Measurements from ENCODE around the gene CCDC33.

Gene CCDC33

DNA sequence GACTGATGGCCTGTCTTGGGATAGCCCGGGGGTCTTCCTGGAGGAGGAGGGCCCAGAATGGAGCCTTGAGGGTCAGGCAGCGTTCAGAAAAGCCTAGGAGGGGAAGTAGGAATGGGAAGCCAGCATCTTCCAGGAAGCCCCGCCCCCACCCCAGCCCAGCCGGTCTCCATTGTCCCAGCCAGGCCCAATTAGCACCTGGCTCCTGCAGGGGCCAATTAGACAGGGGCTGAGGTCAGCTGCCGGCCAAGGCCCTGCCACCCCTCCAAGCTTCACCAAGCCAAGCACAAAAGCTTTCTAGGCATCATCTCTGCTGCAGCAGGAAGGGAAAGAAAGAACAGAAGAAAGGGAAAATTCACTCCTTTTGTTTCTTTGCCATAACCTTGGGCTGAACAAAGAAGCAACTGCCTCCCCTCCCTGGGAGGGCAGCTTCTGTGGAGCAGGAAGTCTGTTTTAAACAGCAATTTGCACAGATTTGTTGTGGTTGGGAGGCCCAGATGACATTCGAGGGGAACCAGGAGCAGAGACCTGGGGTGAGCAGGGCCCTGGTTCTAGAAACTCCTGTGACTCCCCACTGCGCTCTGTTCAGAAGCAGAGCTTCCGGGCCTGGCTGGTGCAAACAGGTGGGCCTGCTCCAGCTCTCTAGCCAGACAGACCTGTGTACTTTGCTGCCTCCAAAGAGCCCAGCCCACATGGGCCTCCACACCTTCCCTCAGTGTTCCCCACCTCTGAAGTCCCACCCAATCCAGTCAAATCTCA, 83.6 kb downstream of the CCDC33 start:
- H3K27ac Mint-ChIP-seq (ENCODE audit: low read depth): no peak overlapping the region
- peaks cover 1% of the 10 kb centered on the region for H3K36me3 Mint-ChIP-seq (ENCODE audit: insufficient read depth)
- H3K4me1 Mint-ChIP-seq: peaks cover 10% of the 10 kb centered on the region
- DNase-seq (ENCODE audit: low spot score in 2 of 2) (no peak), ATAC-seq (replicated peaks; ENCODE audit: extremely low read depth, poor library complexity, severe bottlenecking) (no peak)
- H3K27me3 Mint-ChIP-seq: peaks cover 4% of the 10 kb centered on the region
- H3K4me3 Mint-ChIP-seq: no peak overlapping the region
- H3K9me3 Mint-ChIP-seq: no peaks in the 10 kb centered on the region

DNA sequence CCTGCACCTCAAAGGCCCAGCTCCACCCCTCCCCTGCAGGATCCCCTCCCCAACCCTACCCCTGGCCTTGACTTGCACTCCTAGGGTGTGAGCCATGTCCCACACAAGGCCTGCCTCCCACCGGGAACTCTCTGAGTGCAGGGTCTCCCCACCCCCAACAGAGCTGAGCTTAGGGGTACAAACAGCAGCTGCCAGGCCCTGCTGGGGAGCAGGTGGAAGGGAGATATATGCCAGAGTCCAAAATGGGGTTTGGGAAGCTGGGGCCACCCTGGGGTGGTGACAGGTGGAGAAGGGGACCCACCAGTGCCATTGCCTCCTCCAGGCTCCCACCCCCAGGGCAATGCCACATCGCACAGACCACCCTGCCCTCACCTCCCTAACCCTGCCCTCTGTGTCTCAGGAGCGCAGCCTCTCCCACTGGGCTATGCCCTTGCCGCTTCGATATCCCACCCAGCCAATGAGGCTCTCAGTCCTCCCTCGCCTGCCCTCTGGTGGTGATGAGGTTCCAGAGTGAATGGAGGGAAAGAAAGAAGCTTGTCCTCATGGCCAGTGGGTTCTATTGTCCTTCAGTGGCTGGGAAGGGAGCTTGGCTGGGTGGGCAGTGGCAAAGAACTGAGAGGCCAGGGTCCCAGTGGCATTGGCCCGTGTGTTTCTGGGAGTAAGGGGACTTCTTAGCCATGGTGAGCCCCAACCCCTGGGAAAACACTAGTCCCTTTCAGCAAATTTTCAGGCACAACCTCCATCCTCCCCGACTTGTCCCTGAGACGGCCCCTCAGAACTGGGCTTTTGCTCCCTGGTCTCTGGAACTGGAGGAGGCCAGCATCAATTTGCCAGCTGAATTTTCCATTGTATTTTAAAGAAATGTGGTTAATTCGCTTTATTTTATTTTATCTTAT, 84.5 kb downstream of the CCDC33 start:
- H3K4me3 Mint-ChIP-seq: no peak overlapping the region
- H3K27ac Mint-ChIP-seq (ENCODE audit: low read depth): no peak overlapping the region
- no peaks in the 10 kb centered on the region for H3K9me3 Mint-ChIP-seq
- ATAC-seq (replicated peaks; ENCODE audit: extremely low read depth, poor library complexity, severe bottlenecking): no peak
- H3K4me1 Mint-ChIP-seq: peaks cover 2% of the 10 kb centered on the region
- H3K27me3 Mint-ChIP-seq: peaks cover 13% of the 10 kb centered on the region
- no peaks in the 10 kb centered on the region for H3K36me3 Mint-ChIP-seq (ENCODE audit: insufficient read depth)
- DNase-seq (ENCODE audit: low spot score in 2 of 2): no peak

DNA sequence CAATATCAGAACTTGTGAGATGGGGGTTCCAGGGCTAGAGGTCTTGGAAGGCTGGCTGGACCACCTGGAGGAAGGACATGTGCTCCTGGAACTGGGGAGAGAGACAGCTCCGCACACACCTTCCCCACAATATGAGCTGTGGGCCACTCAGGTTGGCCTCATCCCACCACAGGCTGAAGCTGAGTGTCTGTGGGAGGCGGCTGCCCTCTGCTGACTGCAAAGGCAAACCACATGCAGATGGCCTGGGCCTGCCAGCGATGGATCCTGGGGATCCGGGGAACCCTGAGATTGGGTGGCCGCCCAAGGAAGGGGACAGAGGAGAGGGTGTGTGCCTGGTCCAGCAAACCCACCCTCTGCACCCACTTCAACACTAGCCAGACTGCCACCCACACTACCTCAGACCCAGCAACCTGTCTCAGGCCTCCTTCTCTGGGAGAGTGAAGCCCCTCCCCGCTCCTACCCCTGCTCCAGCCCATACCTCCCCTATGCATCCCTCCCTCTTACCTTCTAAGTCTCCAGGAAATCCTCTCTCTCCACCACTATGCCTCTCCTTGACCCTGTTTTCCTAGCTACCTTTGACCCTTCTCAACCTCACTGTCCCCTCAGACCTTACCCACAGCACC, 86.5 kb downstream of the CCDC33 start:
- no peaks in the 10 kb centered on the region for H3K36me3 Mint-ChIP-seq (ENCODE audit: insufficient read depth)
- peak; percentile 41 for DNase-seq (ENCODE audit: low spot score in 2 of 2)
- H3K27me3 Mint-ChIP-seq: peaks cover 15% of the 10 kb centered on the region
- peaks cover under 1% of the 10 kb centered on the region for H3K4me1 Mint-ChIP-seq
- H3K27ac Mint-ChIP-seq (ENCODE audit: low read depth): no peak overlapping the region
- H3K4me3 Mint-ChIP-seq: no peak overlapping the region
- peak; percentile 58 for ATAC-seq (replicated peaks; ENCODE audit: extremely low read depth, poor library complexity, severe bottlenecking)
- H3K9me3 Mint-ChIP-seq: no peaks in the 10 kb centered on the region

- DNase-seq (ENCODE audit: low spot score in 2 of 2) (no peak), ATAC-seq (replicated peaks; ENCODE audit: extremely low read depth, poor library complexity, severe bottlenecking) (no peak)
- no peak overlapping the region for H3K27ac Mint-ChIP-seq (ENCODE audit: low read depth)
- no peaks in the 10 kb centered on the region for H3K9me3 Mint-ChIP-seq
- peaks cover 2% of the 10 kb centered on the region for H3K36me3 Mint-ChIP-seq (ENCODE audit: insufficient read depth)
- no peak overlapping the region for H3K4me3 Mint-ChIP-seq
- H3K4me1 Mint-ChIP-seq: peaks cover 17% of the 10 kb centered on the region
- H3K27me3 Mint-ChIP-seq: peaks cover 15% of the 10 kb centered on the region
These were observed 88.6 kb downstream of the CCDC33 start for GRCh38 chr15:74324714-74325113.

- no peak overlapping the region for H3K27ac Mint-ChIP-seq (ENCODE audit: low read depth)
- H3K4me1 Mint-ChIP-seq: peaks cover 17% of the 10 kb centered on the region
- no peaks in the 10 kb centered on the region for H3K9me3 Mint-ChIP-seq
- DNase-seq (ENCODE audit: low spot score in 2 of 2): no peak
- peaks cover 2% of the 10 kb centered on the region for H3K36me3 Mint-ChIP-seq (ENCODE audit: insufficient read depth)
- peaks cover 15% of the 10 kb centered on the region for H3K27me3 Mint-ChIP-seq
- ATAC-seq (replicated peaks; ENCODE audit: extremely low read depth, poor library complexity, severe bottlenecking): no peak
- no peak overlapping the region for H3K4me3 Mint-ChIP-seq
These were observed 90.6 kb downstream of the CCDC33 start for GRCh38 chr15:74326746-74327145.

DNA sequence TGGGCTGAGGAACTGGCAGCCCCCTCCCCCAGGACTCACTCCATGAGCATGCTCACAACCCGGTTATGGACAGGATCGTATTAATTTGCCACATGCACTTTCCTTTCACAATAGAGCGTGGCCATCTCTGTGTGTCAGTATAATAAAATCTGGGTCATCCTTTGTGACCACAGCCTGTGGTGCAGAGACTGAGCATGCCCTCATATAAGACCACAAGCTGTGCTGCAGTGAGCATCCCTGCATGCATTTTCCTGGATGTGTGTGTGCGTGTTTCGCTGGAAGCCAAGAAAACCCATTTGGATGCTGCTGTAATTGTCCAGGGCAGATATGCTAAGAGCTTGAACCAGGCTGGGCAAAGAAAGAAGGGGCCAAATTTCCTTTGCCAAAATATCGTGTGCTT, 91.6 kb downstream of the CCDC33 start:
- Mint-ChIP-seq H3K4me1 (peaks cover 17% of the 10 kb centered on the region), H3K27me3 (peaks cover 15% of the 10 kb centered on the region), H3K9me3 (no peaks in the 10 kb centered on the region), H3K4me3 (no peak overlapping the region), H3K27ac (ENCODE audit: low read depth) (peak overlapping the region; percentile 75), H3K36me3 (ENCODE audit: insufficient read depth) (peaks cover 2% of the 10 kb centered on the region)
- DNase-seq (ENCODE audit: low spot score in 2 of 2): no peak
- no peak for ATAC-seq (replicated peaks; ENCODE audit: extremely low read depth, poor library complexity, severe bottlenecking)

DNA sequence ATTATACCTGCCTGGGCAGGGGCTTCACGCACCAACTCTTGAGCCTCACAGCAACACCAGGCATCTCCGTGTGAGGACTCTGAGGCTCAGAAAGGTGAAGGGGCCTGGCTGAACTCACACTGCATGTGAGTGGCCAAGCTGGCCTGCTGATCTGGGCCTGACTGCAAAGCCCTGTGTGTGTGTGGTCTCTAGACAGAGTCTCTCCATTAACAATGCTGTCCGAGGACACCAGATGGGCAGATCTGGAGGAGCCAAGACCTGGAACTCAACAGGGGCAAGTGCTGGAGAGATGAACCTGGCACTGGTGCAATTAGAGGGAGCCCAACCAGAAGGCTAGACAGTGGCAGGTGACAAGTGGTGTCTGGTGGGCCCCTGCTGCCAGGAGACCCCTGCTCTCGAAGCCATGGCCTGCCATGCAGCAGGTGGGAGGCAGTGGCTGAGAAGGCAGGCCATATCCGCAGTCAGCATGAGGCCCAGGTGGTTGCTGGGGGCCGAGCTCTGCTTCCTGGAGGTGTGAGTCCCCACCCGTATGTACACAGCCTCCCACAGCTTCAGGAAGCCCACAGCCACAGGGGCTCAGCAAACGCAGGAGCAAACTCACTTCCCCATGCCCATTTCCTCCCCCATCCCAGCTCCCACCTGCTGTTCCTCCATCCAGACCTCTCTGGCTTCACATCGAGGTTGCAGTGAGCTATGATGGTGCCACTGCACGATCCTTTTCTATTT, 92.4 kb downstream of the CCDC33 start:
- H3K4me1 Mint-ChIP-seq: peaks cover 17% of the 10 kb centered on the region
- H3K4me3 Mint-ChIP-seq: no peak overlapping the region
- H3K27me3 Mint-ChIP-seq: peaks cover 15% of the 10 kb centered on the region
- H3K9me3 Mint-ChIP-seq: no peaks in the 10 kb centered on the region
- peak overlapping the region; percentile 75 for H3K27ac Mint-ChIP-seq (ENCODE audit: low read depth)
- DNase-seq (ENCODE audit: low spot score in 2 of 2): no peak
- peaks cover 2% of the 10 kb centered on the region for H3K36me3 Mint-ChIP-seq (ENCODE audit: insufficient read depth)
- no peak for ATAC-seq (replicated peaks; ENCODE audit: extremely low read depth, poor library complexity, severe bottlenecking)

GRCh38 chr15:74330861-74331408, 94.8 kb downstream of the CCDC33 start:
- H3K27ac Mint-ChIP-seq (ENCODE audit: low read depth): no peak overlapping the region
- no peak for DNase-seq (ENCODE audit: low spot score in 2 of 2)
- no peak for ATAC-seq (replicated peaks; ENCODE audit: extremely low read depth, poor library complexity, severe bottlenecking)
- no peaks in the 10 kb centered on the region for H3K9me3 Mint-ChIP-seq
- peaks cover 17% of the 10 kb centered on the region for H3K4me1 Mint-ChIP-seq
- H3K27me3 Mint-ChIP-seq: no peaks in the 10 kb centered on the region
- no peak overlapping the region for H3K4me3 Mint-ChIP-seq
- peaks cover 2% of the 10 kb centered on the region for H3K36me3 Mint-ChIP-seq (ENCODE audit: insufficient read depth)

DNA sequence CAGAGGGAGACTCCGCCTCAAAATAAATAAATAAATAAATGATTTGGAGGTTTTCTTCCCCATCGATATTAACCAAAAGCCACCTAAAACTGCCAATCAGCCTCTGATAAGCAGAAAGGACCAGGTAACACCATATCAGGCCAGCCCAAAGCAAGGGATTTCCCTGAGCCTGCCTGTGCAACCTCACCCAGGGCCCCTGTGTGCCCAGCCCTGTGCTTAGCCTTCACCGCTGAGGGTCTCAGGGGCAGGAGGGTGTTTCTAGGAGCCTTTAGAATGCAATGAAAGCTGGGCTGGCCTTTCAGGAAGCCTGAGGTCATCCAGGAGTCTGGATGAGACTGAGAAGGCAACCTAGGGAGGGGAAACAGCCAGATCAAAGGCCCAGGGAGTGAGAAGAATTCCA, 95.9 kb downstream of the CCDC33 start:
- DNase-seq (ENCODE audit: low spot score in 2 of 2) (no peak), ATAC-seq (replicated peaks; ENCODE audit: extremely low read depth, poor library complexity, severe bottlenecking) (no peak)
- H3K27me3 Mint-ChIP-seq: no peaks in the 10 kb centered on the region
- peaks cover 17% of the 10 kb centered on the region for H3K4me1 Mint-ChIP-seq
- peaks cover 2% of the 10 kb centered on the region for H3K36me3 Mint-ChIP-seq (ENCODE audit: insufficient read depth)
- H3K4me3 Mint-ChIP-seq: no peak overlapping the region
- no peaks in the 10 kb centered on the region for H3K9me3 Mint-ChIP-seq
- H3K27ac Mint-ChIP-seq (ENCODE audit: low read depth): no peak overlapping the region

GRCh38 chr15:74332611-74333010, 96.5 kb downstream of the CCDC33 start:
- H3K36me3 Mint-ChIP-seq (ENCODE audit: insufficient read depth): peaks cover 2% of the 10 kb centered on the region
- peaks cover 17% of the 10 kb centered on the region for H3K4me1 Mint-ChIP-seq
- ATAC-seq (replicated peaks; ENCODE audit: extremely low read depth, poor library complexity, severe bottlenecking) (no peak), DNase-seq (ENCODE audit: low spot score in 2 of 2) (no peak)
- H3K4me3 Mint-ChIP-seq: no peak overlapping the region
- no peaks in the 10 kb centered on the region for H3K27me3 Mint-ChIP-seq
- H3K27ac Mint-ChIP-seq (ENCODE audit: low read depth): no peak overlapping the region
- H3K9me3 Mint-ChIP-seq: no peaks in the 10 kb centered on the region

- Mint-ChIP-seq H3K4me3 (no peak overlapping the region), H3K27me3 (no peaks in the 10 kb centered on the region), H3K36me3 (ENCODE audit: insufficient read depth) (peaks cover under 1% of the 10 kb centered on the region), H3K9me3 (no peaks in the 10 kb centered on the region), H3K27ac (ENCODE audit: low read depth) (no peak overlapping the region), H3K4me1 (peaks cover 12% of the 10 kb centered on the region)
- DNase-seq (ENCODE audit: low spot score in 2 of 2) (no peak), ATAC-seq (replicated peaks; ENCODE audit: extremely low read depth, poor library complexity, severe bottlenecking) (no peak)
These were observed 97.0 kb downstream of the CCDC33 start for GRCh38 chr15:74333093-74333492.

- ATAC-seq (replicated peaks; ENCODE audit: extremely low read depth, poor library complexity, severe bottlenecking) (no peak), DNase-seq (ENCODE audit: low spot score in 2 of 2) (no peak)
- H3K9me3 Mint-ChIP-seq: no peaks in the 10 kb centered on the region
- no peak overlapping the region for H3K27ac Mint-ChIP-seq (ENCODE audit: low read depth)
- H3K4me3 Mint-ChIP-seq: no peak overlapping the region
- no peaks in the 10 kb centered on the region for H3K36me3 Mint-ChIP-seq (ENCODE audit: insufficient read depth)
- no peaks in the 10 kb centered on the region for H3K27me3 Mint-ChIP-seq
- H3K4me1 Mint-ChIP-seq: peaks cover 6% of the 10 kb centered on the region
These were observed 97.5 kb downstream of the CCDC33 start for GRCh38 chr15:74333662-74334061.

Measured in central memory CD8-positive, alpha-beta T cell (primary cell).